Vagina (tissue), 2 donors: ENCODE results near the gene SLC27A3. TPM values are rescaled to one million over a fixed set of nuclear protein-coding genes. Genes with fewer than 3 reads are reported as not detected.

ENCODE experiments used
- DNase-seq, 2 donors: peaks; one replicate each; pipeline ENCODE4 v3.0.0-alpha.2; 2017; ENCODE audit errors: extremely low spot score in 2 of 2
- H3K27ac ChIP-seq: fragments of 200-600 bp; sonication (generic); one replicate; pipeline ENCODE4 v1.5.1; 2019
- H3K27me3 ChIP-seq: fragments of 200-600 bp; sonication (generic); one replicate; pipeline ENCODE4 v1.5.1; 2019
- H3K36me3 ChIP-seq, 2 donors: fragments of 200-600 bp; sonication (generic); one replicate each; pipeline ENCODE4 v1.5.1; 2017 to 2019
- H3K4me1 ChIP-seq: fragments of 200-600 bp; sonication (generic); one replicate; pipeline ENCODE4 v1.5.1; 2019
- H3K4me3 ChIP-seq, 2 donors: fragments of 200-600 bp; sonication (generic); 1 replicate in 1 of 2; 2 replicates in 1 of 2; pipeline ENCODE4 v1.5.1; 2016 to 2019
- H3K9me3 ChIP-seq: fragments of 200-600 bp; sonication (generic); one replicate; pipeline ENCODE4 v1.5.1; 2019
- POLR2A ChIP-seq, 2 donors: fragments of 450-650 bp; IDR thresholded peaks; one replicate each; pipeline ENCODE4 v1.6.1; 2017; ENCODE audit warnings: antibody characterized with exemption in 2 of 2, mild to moderate bottlenecking in 2 of 2, moderate library complexity in 2 of 2
- POLR2AphosphoS5 ChIP-seq, 2 donors: sonication (generic); formaldehyde crosslinking; IDR thresholded peaks; one replicate each; pipeline ENCODE4 v1.9.0; 2017; ENCODE audit warnings: antibody characterized with exemption in 2 of 2, mild to moderate bottlenecking in 2 of 2, low read depth in 1 of 2; ENCODE audit not compliant: insufficient read depth in 1 of 2
- intact Hi-C: fragments of 100-400 bp; cut with DNase I; formaldehyde crosslinking; loops from one replicate; pipeline ENCODE4 v1.15.1; 2023
- total RNA-seq: library from RNA; depleted of rRNA; stranded (reverse); fragments of >200 nt; gene quantifications from one replicate; pipeline ENCODE4 v1.2.3, GENCODE V29; 2016
- TF ChIP-seq, protein P1 (sequence below), 3 experiments: fragments of 450-650 bp in 2 of 3; fragments of 200-600 bp in 1 of 3; sonication (generic) in 1 of 3; IDR thresholded peaks; one replicate each; pipeline ENCODE4 v1.5.1; 2017 to 2019; ENCODE audit warnings: antibody characterized with exemption in 3 of 3, mild to moderate bottlenecking in 2 of 3, moderate library complexity in 2 of 3

SLC27A3 gene, protein sequence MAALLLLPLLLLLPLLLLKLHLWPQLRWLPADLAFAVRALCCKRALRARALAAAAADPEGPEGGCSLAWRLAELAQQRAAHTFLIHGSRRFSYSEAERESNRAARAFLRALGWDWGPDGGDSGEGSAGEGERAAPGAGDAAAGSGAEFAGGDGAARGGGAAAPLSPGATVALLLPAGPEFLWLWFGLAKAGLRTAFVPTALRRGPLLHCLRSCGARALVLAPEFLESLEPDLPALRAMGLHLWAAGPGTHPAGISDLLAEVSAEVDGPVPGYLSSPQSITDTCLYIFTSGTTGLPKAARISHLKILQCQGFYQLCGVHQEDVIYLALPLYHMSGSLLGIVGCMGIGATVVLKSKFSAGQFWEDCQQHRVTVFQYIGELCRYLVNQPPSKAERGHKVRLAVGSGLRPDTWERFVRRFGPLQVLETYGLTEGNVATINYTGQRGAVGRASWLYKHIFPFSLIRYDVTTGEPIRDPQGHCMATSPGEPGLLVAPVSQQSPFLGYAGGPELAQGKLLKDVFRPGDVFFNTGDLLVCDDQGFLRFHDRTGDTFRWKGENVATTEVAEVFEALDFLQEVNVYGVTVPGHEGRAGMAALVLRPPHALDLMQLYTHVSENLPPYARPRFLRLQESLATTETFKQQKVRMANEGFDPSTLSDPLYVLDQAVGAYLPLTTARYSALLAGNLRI
- total RNA-seq = 31.4 TPM

- Histone ChIP-seq H3K36me3 (peaks cover 0 to 34% of the 10 kb centered on the region in 2 donors), H3K4me3 (peak within 1 kb of the TSS; percentile 69 to 78), H3K9me3 (no peaks in the 10 kb centered on the region), H3K27ac (peak within 1 kb of the TSS; percentile 91), H3K4me1 (peaks cover 57% of the 10 kb centered on the region), H3K27me3 (no peaks in the 10 kb centered on the region)
- intact Hi-C loops = loop anchor here (5.0 kb wide), 1 partner anchor 98 kb away; the partner anchor contains the start of gene NPR1
- peak; percentile 48 to 82 for TF ChIP-seq POLR2AphosphoS5 (IDR thresholded peaks at IDR 0.05; ENCODE audit: insufficient read depth in 1 of 2, low read depth in 1 of 2)
- no peak for TF ChIP-seq POLR2A (IDR thresholded peaks at IDR 0.05)
- no peak for DNase-seq
These were observed at the start of gene SLC27A3 for GRCh38 chr1:153774780-153775457. Gene SLC27A3, plus strand, starts transcription at chr1:153775407. Its CDS starts 91 bp downstream, at chr1:153775498.

DNA sequence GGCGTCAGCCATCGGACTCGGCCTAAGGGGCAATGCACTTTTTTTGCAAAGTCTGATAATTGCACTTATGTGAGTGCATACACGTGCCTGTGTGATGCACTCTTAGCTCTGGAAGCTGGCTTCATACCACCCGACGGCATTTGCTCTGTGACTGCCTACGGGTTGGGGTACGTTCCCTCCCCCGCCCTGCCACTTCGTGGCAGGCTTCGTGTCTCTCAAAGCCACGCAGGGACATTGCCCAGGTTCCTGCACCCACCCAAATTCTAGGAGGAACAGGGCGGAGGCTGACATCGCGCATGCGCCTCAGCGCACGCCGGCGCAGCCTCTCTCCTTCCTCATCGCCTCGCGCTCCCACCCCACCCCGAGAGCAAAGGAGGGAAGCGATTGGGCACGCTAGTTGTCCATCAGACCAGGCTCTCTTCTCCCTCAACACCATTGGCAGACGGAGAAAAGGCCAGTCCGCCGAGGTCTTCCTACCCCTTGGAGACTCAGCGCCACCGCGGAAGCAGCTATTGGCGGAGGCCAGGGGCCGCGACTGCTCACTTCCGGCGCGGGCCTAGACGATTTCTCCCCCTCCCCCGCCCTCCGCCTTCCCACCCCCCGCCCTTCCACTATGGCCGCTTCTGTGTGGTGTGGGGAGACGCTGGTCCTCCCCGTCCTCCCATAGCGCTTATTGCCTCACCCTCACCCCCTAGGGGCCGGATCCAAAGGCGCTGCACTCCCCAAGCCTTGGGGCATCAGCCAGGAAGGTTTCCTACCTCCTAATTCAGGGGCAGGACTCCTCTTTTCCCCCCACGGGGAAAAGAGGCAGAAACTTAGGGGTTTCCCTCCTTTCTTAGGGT, 47.5 kb upstream of the SLC27A3 start, which contains the start of gene INTS3:
Gene INTS3 (plus strand): TSS at position 588 of the 842 bp plus-strand sequence. CDS start 585 bp downstream, outside the sequence.
- H3K36me3 ChIP-seq = no peaks in the 10 kb centered on the region
- peak in 1 of 2 donors; percentile 26 for TF ChIP-seq POLR2A (IDR thresholded peaks at IDR 0.05)
- TF ChIP-seq POLR2AphosphoS5 (IDR thresholded peaks at IDR 0.05; ENCODE audit: insufficient read depth in 1 of 2, low read depth in 1 of 2) = peak; percentile 78 to 91
- TF ChIP-seq, protein P1, sequence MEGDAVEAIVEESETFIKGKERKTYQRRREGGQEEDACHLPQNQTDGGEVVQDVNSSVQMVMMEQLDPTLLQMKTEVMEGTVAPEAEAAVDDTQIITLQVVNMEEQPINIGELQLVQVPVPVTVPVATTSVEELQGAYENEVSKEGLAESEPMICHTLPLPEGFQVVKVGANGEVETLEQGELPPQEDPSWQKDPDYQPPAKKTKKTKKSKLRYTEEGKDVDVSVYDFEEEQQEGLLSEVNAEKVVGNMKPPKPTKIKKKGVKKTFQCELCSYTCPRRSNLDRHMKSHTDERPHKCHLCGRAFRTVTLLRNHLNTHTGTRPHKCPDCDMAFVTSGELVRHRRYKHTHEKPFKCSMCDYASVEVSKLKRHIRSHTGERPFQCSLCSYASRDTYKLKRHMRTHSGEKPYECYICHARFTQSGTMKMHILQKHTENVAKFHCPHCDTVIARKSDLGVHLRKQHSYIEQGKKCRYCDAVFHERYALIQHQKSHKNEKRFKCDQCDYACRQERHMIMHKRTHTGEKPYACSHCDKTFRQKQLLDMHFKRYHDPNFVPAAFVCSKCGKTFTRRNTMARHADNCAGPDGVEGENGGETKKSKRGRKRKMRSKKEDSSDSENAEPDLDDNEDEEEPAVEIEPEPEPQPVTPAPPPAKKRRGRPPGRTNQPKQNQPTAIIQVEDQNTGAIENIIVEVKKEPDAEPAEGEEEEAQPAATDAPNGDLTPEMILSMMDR (IDR thresholded peaks at IDR 0.05) = peak in 2 of 3 experiments; percentile 1 to 10

GRCh38 chr1:153728305-153729066, 46.7 kb upstream of the SLC27A3 start:
- DNase-seq = peak in 1 of 2 donors; percentile 91
- Histone ChIP-seq H3K4me1 (peaks cover 31% of the 10 kb centered on the region), H3K27ac (peak overlapping the region; percentile 98), H3K27me3 (no peaks in the 10 kb centered on the region), H3K36me3 (no peaks in the 10 kb centered on the region), H3K4me3 (peak overlapping the region; percentile 78 to 85), H3K9me3 (no peaks in the 10 kb centered on the region)
- intact Hi-C loops = no loop called here
- TF ChIP-seq, protein P1 (IDR thresholded peaks at IDR 0.05) = no peak
- peak in 1 of 2 donors; percentile 11 for TF ChIP-seq POLR2AphosphoS5 (IDR thresholded peaks at IDR 0.05; ENCODE audit: insufficient read depth in 1 of 2, low read depth in 1 of 2)

More for the DNA sequence above, 47.5 kb upstream of the SLC27A3 start, which contains the start of gene INTS3:
- intact Hi-C loops = no loop called here
- Histone ChIP-seq H3K27me3 (no peaks in the 10 kb centered on the region), H3K4me3 (peak within 1 kb of the TSS; percentile 78 to 85), H3K27ac (peak within 1 kb of the TSS; percentile 98), H3K9me3 (no peaks in the 10 kb centered on the region), H3K4me1 (peaks cover 31% of the 10 kb centered on the region)
- DNase-seq = peak; percentile 99 to 100

- Histone ChIP-seq H3K4me3 (no peak overlapping the region), H3K9me3 (no peaks in the 10 kb centered on the region), H3K27ac (peak overlapping the region; percentile 0), H3K27me3 (no peaks in the 10 kb centered on the region), H3K4me1 (peaks cover 31% of the 10 kb centered on the region), H3K36me3 (no peaks in the 10 kb centered on the region)
- TF ChIP-seq, protein P1 (IDR thresholded peaks at IDR 0.05) = no peak
- TF ChIP-seq POLR2A (IDR thresholded peaks at IDR 0.05) (no peak), POLR2AphosphoS5 (IDR thresholded peaks at IDR 0.05; ENCODE audit: insufficient read depth in 1 of 2, low read depth in 1 of 2) (no peak)
- intact Hi-C loops = no loop called here
- no peak for DNase-seq
These were observed 44.7 kb upstream of the SLC27A3 start for GRCh38 chr1:153730468-153730988.
